Measurements from ENCODE around the gene SMPX. TPM values are rescaled to one million over a fixed set of nuclear protein-coding genes. Genes with fewer than 3 reads are reported as not detected.

The SMPX gene
- total RNA-seq, 2 experiments from 2014 or later, result not detected

Other genes starting within 250 kb of the SMPX start
- gene KLHL34, start 99.8 kb downstream of the SMPX start, total RNA-seq, result under 1 TPM; 0.40 to 0.58 TPM
- gene MBTPS2, start 81.5 kb upstream of the SMPX start, total RNA-seq, result 1 to 10 TPM; 8.5 to 9.1 TPM
- gene YY2, start 97.9 kb upstream of the SMPX start, total RNA-seq, result 1 to 10 TPM; 1.3 TPM
- 10 to 100 TPM; 73.9 TPM for gene SMS, start 182.6 kb upstream of the SMPX start, total RNA-seq

Data from activated CD4-positive, alpha-beta memory T cell treated with anti-CD3 and anti-CD28 coated beads, Interleukin-2, amount 10 ng/mL, durations not matched to agents 7 days and 5 days (primary cell).